WERI-Rb-1 (cell line): ENCODE results near the gene ANKRD13C.
"Not testable (repeated sequence)": the region's sequence is repeated elsewhere in the genome, so short reads cannot be mapped to it uniquely, and the experiment has no call there.

Experiments used
- DNase-seq: peaks from one replicate; pipeline ENCODE4 v3.0.0-alpha.2; 2020
- H3K27ac ChIP-seq: fragments of 250-450 bp; sonication (Bioruptor Pico); 2 replicates; pipeline ENCODE4 v1.5.1; 2020; ENCODE audit warnings: mild to moderate bottlenecking, moderate library complexity
- H3K27me3 ChIP-seq: fragments of 250-450 bp; sonication (Bioruptor Pico); 2 replicates; pipeline ENCODE4 v1.5.1; 2021; ENCODE audit warnings: mild to moderate bottlenecking, low read depth, moderate library complexity; ENCODE audit not compliant: insufficient read depth, severe bottlenecking
- H3K36me3 ChIP-seq: fragments of 250-450 bp; sonication (Bioruptor Pico); 2 replicates; pipeline ENCODE4 v1.5.1; 2020; ENCODE audit warnings: mild to moderate bottlenecking, moderate library complexity
- H3K4me3 ChIP-seq: 2 replicates; pipeline ENCODE4 v1.5.1; 2011; ENCODE audit warnings: low read depth, mild to moderate bottlenecking, control low read depth, low read length
- H3K9me3 ChIP-seq: fragments of 250-450 bp; sonication (Bioruptor Pico); 2 replicates; pipeline ENCODE4 v1.5.1; 2021; ENCODE audit warnings: mild to moderate bottlenecking, moderate library complexity; ENCODE audit not compliant: severe bottlenecking
- CTCF ChIP-seq: IDR thresholded peaks from 2 replicates; pipeline ENCODE4 v1.5.1; 2011; ENCODE audit warnings: low read depth, mild to moderate bottlenecking, control low read depth, inconsistent platforms, low read length

The ANKRD13C gene

GRCh38 chr1:70382682-70383081 lies 28.2 kb upstream of the ANKRD13C start:
- Histone ChIP-seq H3K9me3 (no peaks in the 10 kb centered on the region), H3K27me3 (no peaks in the 10 kb centered on the region), H3K36me3 (no peaks in the 10 kb centered on the region), H3K4me3 (no peak overlapping the region), H3K27ac (no peak overlapping the region)
- TF ChIP-seq CTCF: no peak
- no peak for DNase-seq

GRCh38 chr1:70376196-70376595 lies 21.7 kb upstream of the ANKRD13C start:
- no peaks in the 10 kb centered on the region for H3K27me3 ChIP-seq
- H3K4me3 ChIP-seq: no peak overlapping the region
- no peak overlapping the region for H3K27ac ChIP-seq
- no peaks in the 10 kb centered on the region for H3K9me3 ChIP-seq
- no peaks in the 10 kb centered on the region for H3K36me3 ChIP-seq
- no peak for DNase-seq
- no peak for TF ChIP-seq CTCF

GRCh38 chr1:70373580-70373979 lies 19.1 kb upstream of the ANKRD13C start:
- H3K9me3 ChIP-seq, DNase-seq, H3K27ac ChIP-seq, H3K4me3 ChIP-seq, H3K36me3 ChIP-seq, H3K27me3 ChIP-seq: not testable (repeated sequence)

GRCh38 chr1:70372426-70372825 lies 17.9 kb upstream of the ANKRD13C start:
- H3K27me3 ChIP-seq: no peaks in the 10 kb centered on the region
- no peak overlapping the region for H3K4me3 ChIP-seq
- H3K36me3 ChIP-seq: no peaks in the 10 kb centered on the region
- TF ChIP-seq CTCF: no peak
- no peaks in the 10 kb centered on the region for H3K9me3 ChIP-seq
- DNase-seq: no peak
- no peak overlapping the region for H3K27ac ChIP-seq

GRCh38 chr1:70371586-70371985 lies 17.1 kb upstream of the ANKRD13C start:
- H3K27me3 ChIP-seq, H3K36me3 ChIP-seq, DNase-seq, H3K4me3 ChIP-seq, H3K27ac ChIP-seq, H3K9me3 ChIP-seq: not testable (repeated sequence)

GRCh38 chr1:70367397-70367796 lies 12.9 kb upstream of the ANKRD13C start:
- H3K27ac ChIP-seq, DNase-seq, H3K36me3 ChIP-seq, H3K9me3 ChIP-seq, H3K4me3 ChIP-seq, H3K27me3 ChIP-seq: not testable (repeated sequence)

GRCh38 chr1:70366997-70367396 lies 12.5 kb upstream of the ANKRD13C start:
- not testable (repeated sequence) for DNase-seq

GRCh38 chr1:70366425-70366952 lies 12.0 kb upstream of the ANKRD13C start:
- not testable (repeated sequence) for H3K9me3 ChIP-seq, DNase-seq, H3K27me3 ChIP-seq, H3K27ac ChIP-seq, H3K36me3 ChIP-seq, H3K4me3 ChIP-seq

More at GRCh38 chr1:70366997-70367396, 12.5 kb upstream of the ANKRD13C start:
- not testable (repeated sequence) for H3K27ac ChIP-seq, H3K36me3 ChIP-seq, H3K4me3 ChIP-seq, H3K27me3 ChIP-seq, H3K9me3 ChIP-seq
